HG03175 (cell line): Measurements from ENCODE around the gene PTPRC.

Source experiments
- ATAC-seq: cut with Tn5 transposase; IDR thresholded peaks from one replicate; pipeline ENCODE4 v1.9.1; 2021; ENCODE audit warnings: mild to moderate bottlenecking, moderate library complexity; ENCODE audit not compliant: unreplicated experiment

PTPRC gene

DNA sequence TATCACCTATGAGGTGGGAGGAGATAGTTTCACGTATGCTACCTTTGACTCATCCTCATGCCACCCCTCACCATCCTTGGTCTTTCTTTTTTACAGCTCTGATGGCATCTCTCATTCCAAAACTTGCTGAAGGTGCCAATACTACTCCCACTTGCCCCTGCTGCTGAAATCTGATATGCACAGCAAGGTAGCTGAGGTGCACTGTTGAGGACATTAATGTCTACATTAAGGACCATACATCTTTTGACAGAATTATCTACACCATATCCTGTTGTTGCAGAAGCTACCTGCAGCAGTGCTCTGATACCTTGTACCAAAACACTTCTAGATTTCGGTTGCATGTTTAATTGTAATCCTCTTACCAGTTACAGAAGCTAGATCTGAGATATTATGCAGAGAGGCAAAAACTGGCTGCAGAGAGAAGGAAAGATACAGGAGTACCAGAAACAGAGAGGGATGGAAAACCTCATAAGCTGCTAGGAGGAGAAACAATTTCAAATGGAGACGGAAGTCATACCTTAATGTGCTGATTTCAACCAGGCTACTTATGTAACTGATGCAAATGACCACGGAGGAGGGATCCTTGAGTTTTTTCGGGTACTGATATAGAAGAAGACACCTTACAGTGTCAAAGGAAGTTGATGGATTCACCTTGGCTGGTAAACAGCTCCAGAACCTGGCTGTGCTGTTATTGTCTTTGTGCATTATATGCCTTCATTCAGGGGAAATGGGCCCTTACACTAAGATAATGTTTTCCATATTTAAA is 19.3 kb upstream of the PTPRC start:
- no peak for ATAC-seq

DNA sequence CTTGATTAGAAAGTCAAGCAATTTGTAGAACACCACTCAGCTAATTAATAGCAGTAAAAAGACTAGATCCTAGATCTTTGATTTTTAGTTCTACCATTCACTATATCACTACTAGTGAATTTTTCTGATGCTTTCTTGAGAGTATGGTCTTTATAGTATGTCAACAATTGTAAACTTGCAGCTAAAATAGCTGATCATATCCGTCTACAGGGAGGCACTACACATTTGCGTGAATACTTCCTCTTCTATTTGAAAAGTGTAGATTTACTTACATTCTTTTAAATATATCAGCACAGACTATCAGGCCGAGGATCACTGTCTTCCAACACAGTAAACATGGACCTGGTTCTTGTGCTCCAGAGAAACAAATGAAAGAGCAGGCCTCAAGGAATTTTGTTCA is 18.6 kb upstream of the PTPRC start:
- ATAC-seq: no peak

DNA sequence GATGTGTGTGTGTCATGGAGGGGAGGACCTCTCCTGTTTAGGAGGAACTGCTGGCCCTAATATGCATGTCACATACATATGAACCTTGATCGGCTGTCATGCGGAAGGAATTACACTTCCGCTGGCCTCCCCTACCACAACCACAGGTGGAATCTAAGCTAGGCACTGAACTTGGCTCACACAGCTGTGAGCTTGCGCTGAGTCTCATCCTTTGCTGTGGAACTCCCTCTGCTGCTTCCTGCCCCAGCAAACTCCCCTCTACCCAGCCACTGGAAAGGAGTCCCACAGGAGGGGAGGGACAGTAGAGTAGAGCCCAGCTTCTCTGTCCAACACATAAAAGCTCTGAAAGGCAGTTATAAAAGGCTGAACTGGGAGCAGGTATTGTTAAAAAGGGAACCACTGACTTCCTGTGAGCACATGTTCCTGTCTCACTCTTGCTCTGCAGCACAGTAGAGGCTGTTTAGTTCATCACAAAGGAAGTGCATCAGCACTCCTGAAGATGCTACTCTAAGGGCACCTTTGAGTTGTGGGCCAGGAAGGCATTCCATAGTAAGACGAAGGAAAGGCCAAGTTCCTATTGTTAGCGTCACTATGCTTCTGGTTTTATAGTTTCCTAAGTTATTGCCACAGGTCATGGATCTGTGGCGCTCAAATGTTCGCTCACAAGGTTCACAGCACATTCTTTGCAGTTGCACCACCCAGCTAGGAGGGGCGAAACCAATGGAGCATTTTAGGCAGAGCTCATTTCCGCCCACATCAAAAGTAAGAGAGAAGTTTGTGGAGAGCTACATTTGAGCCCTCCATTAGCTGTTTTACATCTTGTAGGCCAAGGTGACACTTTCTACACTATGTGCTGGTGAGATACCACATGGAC is 17.7 kb upstream of the PTPRC start:
- peak; percentile 71 for ATAC-seq

DNA sequence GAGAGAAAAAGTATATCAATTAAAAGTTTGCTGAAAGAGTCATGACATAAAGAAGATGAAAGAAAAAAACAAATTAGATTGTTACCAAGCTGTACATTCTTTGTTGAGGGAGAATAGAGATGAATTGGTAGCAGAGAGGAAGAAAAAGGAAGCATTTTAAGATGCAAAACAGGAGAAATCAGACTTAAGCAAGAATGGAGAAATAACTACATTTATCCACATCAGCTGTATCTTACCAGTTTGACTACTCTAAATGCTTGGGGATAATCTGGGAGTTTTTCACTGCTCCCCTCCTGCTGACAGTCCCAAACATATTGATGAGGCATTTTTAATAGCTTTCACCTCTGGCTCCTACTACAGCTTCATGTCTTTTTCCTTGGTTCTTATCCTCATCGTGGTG is 16.8 kb upstream of the PTPRC start:
- ATAC-seq: no peak

DNA sequence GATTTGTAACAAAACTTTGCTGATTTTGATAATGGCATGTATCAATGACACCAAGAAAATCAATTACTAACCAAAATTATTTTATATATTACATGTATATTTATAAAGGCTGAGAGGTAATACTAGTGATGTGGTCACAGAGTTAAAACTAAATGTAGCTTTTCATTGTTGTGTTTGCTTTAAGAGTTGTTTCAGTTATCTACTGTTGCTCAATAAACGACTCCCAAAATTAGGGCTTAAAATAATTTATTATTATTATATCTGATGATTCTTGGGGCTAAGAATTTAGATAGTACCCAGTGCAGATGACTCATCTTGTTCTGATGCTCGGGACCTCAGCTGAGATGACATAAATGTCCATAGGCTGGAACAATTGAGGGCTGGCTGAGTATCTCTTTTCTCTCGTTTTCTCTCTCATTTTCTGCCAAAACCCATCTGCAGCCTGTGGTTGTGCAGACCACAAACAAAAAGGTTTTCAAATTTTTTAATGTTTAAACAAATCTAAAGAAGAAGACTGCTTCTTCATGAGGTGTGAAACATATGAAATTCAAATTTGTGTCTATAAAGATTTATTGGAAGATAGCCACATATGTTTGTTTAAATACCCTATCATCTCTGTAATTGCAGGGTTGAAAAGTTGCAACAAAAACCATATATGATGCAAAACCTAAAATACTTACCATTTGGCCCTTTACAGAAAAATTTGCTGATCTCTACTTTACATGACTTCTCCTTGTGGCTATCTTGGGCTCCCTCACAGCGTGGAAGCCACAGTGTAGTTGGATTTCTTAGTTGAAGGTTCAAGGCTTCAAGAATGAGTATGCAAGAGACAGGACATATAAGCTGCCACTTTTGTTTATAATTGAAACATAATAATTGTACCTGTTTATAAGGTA is 14.8 kb upstream of the PTPRC start:
- no peak for ATAC-seq

DNA sequence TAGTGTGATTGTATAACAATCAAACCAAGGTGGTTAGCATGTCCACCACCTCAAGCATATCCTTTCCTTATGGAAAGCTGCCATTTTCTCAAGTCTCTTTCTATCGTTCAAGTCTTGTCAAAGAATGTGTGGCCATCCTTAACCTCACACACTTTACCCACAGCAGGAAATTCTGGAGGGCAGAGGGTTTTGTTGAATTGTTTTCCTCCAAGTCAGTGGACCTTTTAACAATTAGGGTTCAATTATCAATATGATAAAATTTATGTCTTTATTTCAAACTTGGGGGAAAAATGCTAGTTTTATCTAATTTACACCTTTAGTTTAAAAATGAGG is 14.2 kb upstream of the PTPRC start:
- ATAC-seq: no peak

DNA sequence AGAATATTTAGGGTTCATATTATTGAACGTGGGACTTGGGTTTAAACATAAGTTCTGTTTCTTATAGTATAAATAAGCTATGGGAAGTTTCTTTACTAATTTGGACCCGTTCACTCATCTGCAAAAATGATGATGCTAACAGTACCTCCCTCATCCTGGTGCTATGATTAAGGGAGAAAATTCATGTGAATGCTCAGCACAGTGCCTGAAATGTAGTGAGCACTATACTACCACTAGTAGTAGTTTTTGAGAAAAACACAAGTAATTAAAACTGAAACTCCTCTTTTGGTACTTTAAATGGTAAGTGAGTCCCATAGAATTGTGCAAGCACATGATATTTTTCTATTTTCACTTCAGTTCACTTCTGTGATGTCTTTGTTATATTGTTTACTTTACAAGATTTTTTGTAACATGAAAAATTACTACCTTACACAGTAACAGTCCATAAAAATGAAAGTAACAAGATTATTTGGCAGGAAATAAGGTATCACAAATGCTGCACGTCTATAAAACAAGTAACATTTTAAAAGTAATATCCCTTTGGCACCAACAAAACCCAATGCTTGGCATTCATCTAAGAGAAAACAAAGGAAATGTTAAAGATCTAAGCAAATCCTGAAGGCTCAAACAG is 11.3 kb upstream of the PTPRC start:
- no peak for ATAC-seq

DNA sequence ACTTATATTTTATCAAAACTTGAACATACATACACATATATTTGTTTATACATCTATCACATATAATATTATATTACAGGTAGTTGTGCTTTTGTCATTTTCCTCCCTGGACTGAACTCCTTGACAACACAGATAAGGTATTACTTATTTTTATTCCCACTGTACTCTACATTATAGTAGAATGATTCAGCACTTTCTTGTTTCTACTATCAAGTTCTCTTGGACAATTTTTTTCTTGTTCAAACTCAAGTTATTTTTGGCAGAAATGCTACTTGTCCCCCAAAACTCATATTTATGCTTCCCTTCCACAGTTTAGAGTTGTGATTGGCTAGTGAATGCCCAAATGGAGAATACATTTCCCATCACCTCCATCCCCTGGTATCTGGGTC is 10.8 kb upstream of the PTPRC start:
- no peak for ATAC-seq

DNA sequence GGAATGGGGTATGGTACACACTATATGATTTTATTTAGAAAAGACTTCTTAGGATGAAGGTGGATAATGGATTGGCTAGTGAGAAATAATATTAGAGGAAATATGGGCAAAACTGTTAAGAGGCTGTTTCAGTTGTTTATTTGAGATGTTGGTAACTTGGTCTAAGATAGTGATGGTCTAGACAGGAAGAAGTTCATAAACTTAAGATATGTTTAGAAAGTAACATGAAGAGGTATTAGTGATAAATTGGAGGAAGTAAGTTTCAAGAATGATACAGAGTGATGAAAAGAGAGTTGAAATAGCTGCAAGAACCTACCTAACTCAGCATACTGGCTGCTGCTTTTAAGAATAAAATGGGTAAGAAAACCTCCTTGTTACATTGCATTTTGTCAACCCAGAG is 9.2 kb upstream of the PTPRC start:
- ATAC-seq: no peak

DNA sequence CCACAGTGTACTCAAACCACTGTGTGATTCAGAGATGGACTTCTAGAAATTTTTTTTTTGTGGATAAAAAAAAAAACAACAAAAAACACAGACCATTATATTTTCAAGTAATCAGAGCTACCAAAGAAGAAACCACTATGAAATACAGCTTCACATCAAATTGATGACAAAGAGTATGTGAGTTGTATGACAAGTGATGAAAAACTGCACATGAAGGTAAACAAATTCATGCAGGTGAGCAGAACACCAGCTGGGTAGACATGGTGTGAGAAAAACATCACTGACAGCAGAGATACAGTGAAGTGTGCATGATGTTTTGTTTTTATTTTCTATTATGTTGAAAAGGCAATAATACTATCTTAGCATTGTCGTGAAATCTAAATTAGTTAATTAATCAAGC is 8.0 kb upstream of the PTPRC start:
- ATAC-seq: no peak

DNA sequence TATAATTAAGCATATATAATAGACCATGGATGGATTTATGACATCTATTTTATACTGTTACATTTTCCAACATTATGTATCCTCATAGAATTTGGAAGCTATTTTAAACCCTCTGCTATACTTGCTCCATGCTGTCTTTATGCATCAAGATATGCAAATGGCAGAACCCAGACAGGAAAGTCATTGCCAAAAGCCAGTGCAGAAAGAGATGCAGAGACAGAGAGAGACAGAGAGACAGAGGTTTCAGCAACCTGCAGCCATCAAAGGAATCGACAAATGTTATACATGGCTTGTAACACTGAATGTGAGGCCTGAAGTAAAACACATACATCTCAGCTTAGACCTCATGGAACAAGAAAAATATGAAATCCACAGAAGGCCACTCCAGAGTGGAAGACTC is 7.5 kb upstream of the PTPRC start:
- no peak for ATAC-seq

DNA sequence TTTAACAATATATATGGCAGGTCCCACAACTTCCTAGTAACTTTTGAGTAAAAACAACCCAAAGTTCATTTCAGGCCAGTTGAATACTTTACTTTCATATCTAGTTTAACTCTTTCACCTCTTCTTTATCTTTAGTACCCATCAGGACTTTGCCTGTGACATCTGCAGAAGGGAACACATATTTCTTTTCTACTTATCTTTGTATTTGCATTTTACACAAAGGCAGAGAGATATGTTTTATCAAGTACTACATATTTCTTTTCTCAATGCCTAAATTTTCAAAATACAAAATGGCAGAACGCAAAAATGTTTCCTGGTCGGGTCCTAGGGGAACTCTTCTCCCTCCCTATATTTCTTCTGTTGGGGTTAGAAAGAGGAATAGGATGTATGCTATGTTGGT is 6.8 kb upstream of the PTPRC start:
- no peak for ATAC-seq

DNA sequence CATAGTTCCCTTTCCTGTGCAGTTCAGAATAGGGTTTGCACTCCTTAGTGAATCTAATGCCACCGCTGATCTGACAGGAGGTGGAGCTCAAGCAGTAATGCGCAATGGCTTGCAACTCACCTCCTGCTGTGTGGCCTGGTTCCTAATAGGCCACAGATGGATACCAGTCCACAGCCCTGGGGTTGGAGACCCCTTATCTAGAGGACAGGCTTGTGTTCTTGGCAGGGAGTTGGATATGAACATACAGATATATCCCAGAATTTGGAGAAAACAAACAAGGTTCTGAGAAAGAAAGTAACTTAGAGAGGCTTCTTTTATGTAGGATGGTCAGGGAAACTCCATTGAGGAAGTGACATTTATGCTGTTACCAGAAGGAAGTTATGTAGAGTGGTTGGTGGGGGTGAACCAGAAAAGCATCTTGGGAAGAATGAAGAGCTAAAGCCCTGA is 5.1 kb upstream of the PTPRC start:
- ATAC-seq: no peak

DNA sequence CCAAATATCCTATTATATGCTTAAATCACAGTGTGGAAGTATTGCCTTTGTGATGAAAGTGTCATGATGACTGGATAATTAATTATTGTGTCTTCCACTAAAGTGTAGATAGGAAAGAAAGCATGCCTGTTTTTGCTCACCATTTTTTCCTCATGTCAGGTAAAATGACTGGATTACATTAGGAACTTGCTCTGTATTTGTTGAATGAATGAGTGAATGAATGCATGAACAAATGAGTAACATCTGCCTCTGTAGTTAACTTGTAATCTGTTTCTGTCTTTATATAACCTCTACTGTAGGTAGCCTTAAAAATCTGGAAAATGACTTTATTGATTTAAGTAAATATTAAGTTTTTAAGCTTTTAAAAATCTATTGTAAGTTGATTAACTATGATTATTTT is 2.9 kb upstream of the PTPRC start:
- ATAC-seq: no peak

DNA sequence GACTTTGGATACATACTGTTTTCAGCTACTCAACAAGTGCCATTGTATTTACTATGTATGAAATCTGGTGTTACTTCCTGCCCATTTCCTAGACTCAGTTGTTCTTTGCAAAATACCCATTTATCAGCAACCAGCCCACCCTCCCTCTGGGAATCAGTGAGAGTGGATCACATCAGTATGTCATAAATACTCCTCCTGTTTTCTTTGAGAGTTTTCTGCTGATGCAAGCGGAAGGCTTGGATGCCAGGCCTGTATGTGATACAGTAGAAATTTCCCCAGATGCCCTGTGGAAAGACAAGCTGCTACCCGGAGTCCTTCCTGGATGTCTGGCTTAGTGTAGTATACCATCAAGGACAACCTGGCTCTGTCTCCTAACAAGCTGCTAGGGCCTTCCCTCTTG is 2.4 kb upstream of the PTPRC start:
- ATAC-seq: no peak

DNA sequence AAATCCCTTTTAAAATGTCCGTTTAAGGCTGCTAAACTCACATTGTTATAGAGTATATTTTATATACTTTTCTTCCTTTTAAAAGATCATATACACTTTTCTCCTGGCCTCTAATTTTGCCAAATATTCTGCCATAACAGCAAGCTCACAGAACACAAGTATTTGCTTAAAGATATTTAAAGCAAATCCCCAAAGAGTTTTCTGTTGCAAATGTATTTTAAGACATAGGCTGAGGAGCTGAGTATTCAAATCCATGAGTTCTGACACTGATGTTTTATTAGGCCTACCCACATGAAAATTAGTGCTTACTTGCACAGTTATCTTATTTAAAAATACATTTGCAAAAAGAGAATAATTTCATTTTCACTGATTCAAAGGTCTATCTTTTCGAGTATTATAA is 1.7 kb upstream of the PTPRC start:
- no peak for ATAC-seq

DNA sequence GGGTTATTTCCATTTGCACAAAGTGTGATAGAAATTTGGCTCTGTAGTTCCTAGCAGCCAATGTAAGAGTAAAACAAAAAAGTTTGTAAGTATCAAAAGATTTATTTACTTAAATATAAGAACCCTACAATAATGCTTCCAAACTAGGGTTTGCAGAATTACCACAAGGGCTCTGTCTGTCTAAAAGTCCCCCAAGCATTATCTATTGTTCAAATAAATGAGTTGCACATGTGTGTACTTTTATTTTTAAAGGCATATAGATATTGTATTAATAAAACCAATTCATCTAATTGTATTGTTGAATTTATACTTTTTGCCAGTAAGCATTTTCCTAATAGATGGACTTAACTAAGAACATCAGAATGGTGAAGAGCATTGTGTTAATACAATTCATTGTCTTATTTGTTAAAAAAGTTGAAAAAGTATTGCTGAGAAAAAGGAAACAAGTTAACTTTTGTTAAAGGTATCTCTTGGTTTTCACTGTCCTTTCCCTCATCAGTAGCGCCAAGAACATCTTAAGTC is 863 bp upstream of the PTPRC start:
- ATAC-seq: no peak

DNA sequence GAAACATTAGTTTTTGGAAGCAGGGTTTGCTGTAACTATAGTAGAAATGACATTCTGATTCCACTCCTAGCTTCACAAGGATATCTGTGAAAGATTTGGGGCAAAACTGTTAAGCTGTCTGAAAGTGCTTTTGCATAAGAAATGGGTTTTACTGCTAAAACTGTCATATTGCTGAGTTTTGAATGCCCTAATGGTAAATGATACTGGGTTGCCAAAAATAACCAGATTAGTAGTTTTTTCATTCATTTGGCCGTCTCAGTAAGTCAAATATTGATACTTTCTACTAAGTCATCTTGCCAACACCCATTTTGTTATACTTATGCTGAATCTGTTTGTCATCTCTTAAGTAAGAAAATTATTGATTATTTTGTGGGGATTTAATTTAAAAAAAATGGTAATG is 399 bp upstream of the PTPRC start:
- ATAC-seq: no peak

DNA sequence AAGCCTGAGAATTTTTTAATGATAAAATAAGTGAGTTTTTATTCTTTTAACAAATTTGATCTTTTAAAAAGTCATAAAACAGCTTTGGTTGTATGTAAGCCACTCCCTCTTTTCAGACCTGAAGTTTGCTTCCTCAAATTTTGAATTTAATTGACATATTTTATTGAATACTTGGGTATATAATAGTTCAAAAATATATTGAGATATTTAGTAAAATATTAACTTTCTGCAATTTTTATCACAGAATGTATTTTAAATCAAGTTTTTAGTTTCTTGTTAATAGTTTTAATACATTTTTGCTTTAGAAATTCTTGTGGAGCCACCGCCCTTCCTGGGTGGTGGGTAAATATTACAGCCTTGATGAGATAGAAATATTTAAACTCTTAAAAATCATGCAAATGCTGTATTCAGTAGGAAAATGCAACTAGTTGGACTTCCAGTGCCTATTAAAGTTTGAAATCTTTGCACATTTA is 867 bp downstream of the PTPRC start:
- ATAC-seq: no peak

DNA sequence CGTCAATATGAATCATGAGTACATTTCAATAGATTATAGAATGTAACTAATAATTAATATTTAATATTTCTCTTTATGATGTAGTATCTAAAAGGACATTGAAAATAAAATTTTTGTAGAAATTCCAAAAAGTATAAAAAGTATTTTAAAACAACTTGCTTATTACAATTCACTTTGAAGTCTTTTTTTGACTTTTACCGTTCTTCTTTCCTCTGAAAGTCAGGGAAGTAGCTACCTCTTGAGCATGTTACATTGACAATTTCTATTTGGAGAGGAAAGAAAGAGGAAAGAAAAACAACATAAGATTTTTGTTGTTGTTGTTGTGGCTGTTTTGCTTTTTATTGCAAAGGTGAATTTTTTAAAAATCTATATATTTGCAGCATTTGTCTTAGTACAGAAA is 1.3 kb downstream of the PTPRC start:
- no peak for ATAC-seq

DNA sequence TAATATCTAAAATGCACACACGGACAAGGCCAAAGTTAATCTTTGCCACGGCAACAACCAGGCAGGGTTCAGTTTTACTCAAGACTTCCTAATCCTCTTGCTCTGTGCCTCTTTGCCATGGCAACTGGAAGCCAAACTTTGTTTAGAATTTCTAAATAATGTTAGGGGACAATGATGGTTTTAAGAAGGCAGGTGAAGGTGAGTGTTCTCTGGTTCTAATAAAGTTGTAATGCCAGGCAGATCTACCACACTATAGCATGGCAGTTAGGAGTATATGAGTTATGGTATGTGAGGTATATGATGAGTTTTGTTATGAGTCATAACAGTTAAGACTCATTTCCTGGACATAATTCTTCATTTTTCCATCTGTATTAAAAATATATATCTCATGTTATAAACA is 2.7 kb downstream of the PTPRC start:
- peak; percentile 71 for ATAC-seq
